ENCODE data around the gene TGFBR3.

DNA sequence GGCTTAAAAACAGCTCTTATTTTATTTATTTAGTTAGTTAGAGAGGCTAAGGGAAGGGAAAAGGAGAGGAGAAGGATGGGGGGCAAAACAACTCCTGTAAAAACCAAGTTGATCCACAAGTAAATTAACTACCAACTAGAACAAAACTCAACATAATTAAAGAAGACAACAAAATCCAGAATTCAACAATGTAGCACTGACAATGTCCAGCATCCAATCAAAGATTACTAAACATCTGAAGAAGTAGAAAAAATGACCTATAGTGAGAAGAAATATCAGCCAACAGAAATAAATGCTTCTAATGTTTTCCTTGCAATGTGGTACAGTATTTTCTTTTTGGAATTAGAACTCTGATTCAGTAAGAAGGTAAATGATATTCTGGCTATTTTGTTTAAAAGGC is 225.2 kb downstream of the TGFBR3 start:
- TF ChIP-seq, protein P1, sequence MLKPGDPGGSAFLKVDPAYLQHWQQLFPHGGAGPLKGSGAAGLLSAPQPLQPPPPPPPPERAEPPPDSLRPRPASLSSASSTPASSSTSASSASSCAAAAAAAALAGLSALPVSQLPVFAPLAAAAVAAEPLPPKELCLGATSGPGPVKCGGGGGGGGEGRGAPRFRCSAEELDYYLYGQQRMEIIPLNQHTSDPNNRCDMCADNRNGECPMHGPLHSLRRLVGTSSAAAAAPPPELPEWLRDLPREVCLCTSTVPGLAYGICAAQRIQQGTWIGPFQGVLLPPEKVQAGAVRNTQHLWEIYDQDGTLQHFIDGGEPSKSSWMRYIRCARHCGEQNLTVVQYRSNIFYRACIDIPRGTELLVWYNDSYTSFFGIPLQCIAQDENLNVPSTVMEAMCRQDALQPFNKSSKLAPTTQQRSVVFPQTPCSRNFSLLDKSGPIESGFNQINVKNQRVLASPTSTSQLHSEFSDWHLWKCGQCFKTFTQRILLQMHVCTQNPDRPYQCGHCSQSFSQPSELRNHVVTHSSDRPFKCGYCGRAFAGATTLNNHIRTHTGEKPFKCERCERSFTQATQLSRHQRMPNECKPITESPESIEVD (tag by site-specific recombination; IDR thresholded peaks at IDR 0.05) = no peak
- TF ChIP-seq, protein P2, sequence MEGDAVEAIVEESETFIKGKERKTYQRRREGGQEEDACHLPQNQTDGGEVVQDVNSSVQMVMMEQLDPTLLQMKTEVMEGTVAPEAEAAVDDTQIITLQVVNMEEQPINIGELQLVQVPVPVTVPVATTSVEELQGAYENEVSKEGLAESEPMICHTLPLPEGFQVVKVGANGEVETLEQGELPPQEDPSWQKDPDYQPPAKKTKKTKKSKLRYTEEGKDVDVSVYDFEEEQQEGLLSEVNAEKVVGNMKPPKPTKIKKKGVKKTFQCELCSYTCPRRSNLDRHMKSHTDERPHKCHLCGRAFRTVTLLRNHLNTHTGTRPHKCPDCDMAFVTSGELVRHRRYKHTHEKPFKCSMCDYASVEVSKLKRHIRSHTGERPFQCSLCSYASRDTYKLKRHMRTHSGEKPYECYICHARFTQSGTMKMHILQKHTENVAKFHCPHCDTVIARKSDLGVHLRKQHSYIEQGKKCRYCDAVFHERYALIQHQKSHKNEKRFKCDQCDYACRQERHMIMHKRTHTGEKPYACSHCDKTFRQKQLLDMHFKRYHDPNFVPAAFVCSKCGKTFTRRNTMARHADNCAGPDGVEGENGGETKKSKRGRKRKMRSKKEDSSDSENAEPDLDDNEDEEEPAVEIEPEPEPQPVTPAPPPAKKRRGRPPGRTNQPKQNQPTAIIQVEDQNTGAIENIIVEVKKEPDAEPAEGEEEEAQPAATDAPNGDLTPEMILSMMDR (tag by site-specific recombination; IDR thresholded peaks at IDR 0.05) = no peak
- no peak for TF ChIP-seq MZF1 (tag by site-specific recombination; IDR thresholded peaks at IDR 0.05; ENCODE audit: borderline replicate concordance)
